Globus pallidus (tissue), 1 donor: ENCODE measurements around the gene KCNK7.
"Not testable (repeated sequence)": the region's sequence is repeated elsewhere in the genome, so short reads cannot be mapped to it uniquely, and the experiment has no call there.

Experiments used
- DNase-seq: peaks from one replicate; pipeline ENCODE4 v3.0.0-alpha.2; 2015; ENCODE audit warnings: low spot score

Gene KCNK7

GRCh38 chr11:65595543-65596281 is at the start of gene KCNK7:
KCNK7 (minus strand) TSS chr11:65595800; CDS start chr11:65595772, 28 bp downstream.
- no peak for DNase-seq

GRCh38 chr11:65644837-65645236 is 49.2 kb upstream of the KCNK7 start:
- no peak for DNase-seq

GRCh38 chr11:65643971-65644370 is 48.4 kb upstream of the KCNK7 start:
- DNase-seq = no peak

- DNase-seq = no peak
Observed at GRCh38 chr11:65642014-65642671, 46.5 kb upstream of the KCNK7 start.

- no peak for DNase-seq
Observed at GRCh38 chr11:65641297-65642013, 45.9 kb upstream of the KCNK7 start.

GRCh38 chr11:65640483-65641296 is 45.1 kb upstream of the KCNK7 start:
- peak; percentile 65 for DNase-seq

GRCh38 chr11:65639623-65640482 is 44.3 kb upstream of the KCNK7 start:
- DNase-seq = peak; percentile 56

- DNase-seq = not testable (repeated sequence)
Observed at GRCh38 chr11:65639228-65639597, 43.6 kb upstream of the KCNK7 start.

GRCh38 chr11:65637794-65638419 is 42.3 kb upstream of the KCNK7 start, which contains the start of gene SIPA1:
SIPA1 (plus strand) TSS chr11:65638101; CDS start chr11:65640922, 2,821 bp downstream.
- DNase-seq = peak; percentile 79

GRCh38 chr11:65637032-65637557 is 41.5 kb upstream of the KCNK7 start:
- DNase-seq = no peak

- DNase-seq = no peak
Observed at GRCh38 chr11:65636108-65637031, 40.8 kb upstream of the KCNK7 start.

- no peak for DNase-seq
Observed at GRCh38 chr11:65634905-65635731, 39.5 kb upstream of the KCNK7 start.

GRCh38 chr11:65634440-65634839 is 38.8 kb upstream of the KCNK7 start:
- DNase-seq = no peak

GRCh38 chr11:65634109-65634436 is 38.5 kb upstream of the KCNK7 start:
- DNase-seq = no peak

GRCh38 chr11:65633390-65634108 is 37.9 kb upstream of the KCNK7 start:
- DNase-seq = no peak

GRCh38 chr11:65630215-65630614 is 34.6 kb upstream of the KCNK7 start:
- DNase-seq = no peak

- DNase-seq = no peak
Observed at GRCh38 chr11:65629579-65629978, 34.0 kb upstream of the KCNK7 start.

GRCh38 chr11:65627202-65627601 is 31.6 kb upstream of the KCNK7 start:
- DNase-seq = no peak
